Breast epithelium (tissue), 4 donors: Measurements from ENCODE around the gene SF3A2. TPM values are rescaled to one million over a fixed set of nuclear protein-coding genes. Genes with fewer than 3 reads are reported as not detected.

ENCODE experiments used
- DNase-seq, 2 donors: peaks; one replicate each; pipeline ENCODE4 v3.0.0-alpha.2; 2019; ENCODE audit warnings: low spot score in 2 of 2
- H3K27ac ChIP-seq, 2 donors: fragments of 200-600 bp; sonication (generic) in 1 of 2; one replicate each; pipeline ENCODE4 v1.5.1; 2016 to 2019; ENCODE audit warnings: mild to moderate bottlenecking in 1 of 2
- H3K27me3 ChIP-seq, 2 donors: fragments of 200-600 bp; sonication (generic) in 1 of 2; one replicate each; pipeline versions ENCODE4 v1.5.1 to v1.6.0; 2017 to 2019; ENCODE audit warnings: control low read depth in 1 of 2, mild to moderate bottlenecking in 1 of 2
- H3K36me3 ChIP-seq: fragments of 200-600 bp; one replicate; pipeline ENCODE4 v1.5.1; 2019
- H3K4me1 ChIP-seq, 2 donors: fragments of 200-600 bp; sonication (generic); one replicate each; pipeline ENCODE4 v1.5.1; 2016 to 2019; ENCODE audit warnings: control low read depth in 1 of 2
- H3K4me3 ChIP-seq, 3 donors: fragments of 200-600 bp; sonication (generic); 1 replicate in 2 of 3; 2 replicates in 1 of 3; pipeline ENCODE4 v1.5.1; 2016 to 2019; ENCODE audit warnings: mild to moderate bottlenecking in 3 of 3, moderate library complexity in 2 of 3
- H3K9me3 ChIP-seq, 2 donors: fragments of 200-600 bp; sonication (generic) in 1 of 2; one replicate each; pipeline ENCODE4 v1.5.1; 2016 to 2019; ENCODE audit warnings: control low read depth in 1 of 2
- CTCF ChIP-seq, 3 donors: fragments of 450-650 bp; IDR thresholded peaks; one replicate each; pipeline ENCODE4 v1.5.1; 2016 to 2017; ENCODE audit warnings: antibody characterized with exemption in 3 of 3, mild to moderate bottlenecking in 3 of 3, moderate library complexity in 3 of 3
- POLR2A ChIP-seq: fragments of 450-650 bp; IDR thresholded peaks from one replicate; pipeline ENCODE4 v1.6.1; 2016; ENCODE audit warnings: antibody characterized with exemption, mild to moderate bottlenecking, moderate library complexity
- POLR2AphosphoS5 ChIP-seq, 3 donors: sonication (generic); formaldehyde crosslinking; IDR thresholded peaks; one replicate each; pipeline ENCODE4 v1.6.1; 2017; ENCODE audit warnings: antibody characterized with exemption in 3 of 3
- intact Hi-C: fragments of 100-400 bp; cut with DNase I; formaldehyde crosslinking; loops from one replicate; pipeline ENCODE4 v1.15.1; 2023; ENCODE audit warnings: low total_unique reads
- total RNA-seq, 3 donors: library from RNA; depleted of rRNA; stranded (reverse); fragments of >200 nt; gene quantifications; one replicate each; pipeline ENCODE4 v1.1.0, GENCODE V29; 2016

Gene SF3A2
- total RNA-seq, 3 donors from 2014 or later: 32.6 to 38.0 (median 33.3) TPM

GRCh38 chr19:2212861-2213711 lies 23.5 kb upstream of the SF3A2 start:
- Histone ChIP-seq H3K4me3 (no peak overlapping the region), H3K27ac (no peak overlapping the region), H3K36me3 (peaks cover 5% of the 10 kb centered on the region), H3K27me3 (no peaks in the 10 kb centered on the region), H3K9me3 (no peaks in the 10 kb centered on the region), H3K4me1 (no peaks in the 10 kb centered on the region)
- no peak for DNase-seq
- intact Hi-C loops: no loop called here
- no peak for TF ChIP-seq POLR2A
- no peak for TF ChIP-seq CTCF (IDR thresholded peaks at IDR 0.05)
- TF ChIP-seq POLR2AphosphoS5 (IDR thresholded peaks at IDR 0.05): no peak

- no peaks in the 10 kb centered on the region for H3K27me3 ChIP-seq
- TF ChIP-seq CTCF (IDR thresholded peaks at IDR 0.05): no peak
- no peaks in the 10 kb centered on the region for H3K4me1 ChIP-seq
- H3K36me3 ChIP-seq: peaks cover 5% of the 10 kb centered on the region
- intact Hi-C loops: no loop called here
- no peaks in the 10 kb centered on the region for H3K9me3 ChIP-seq
- DNase-seq: no peak
- H3K4me3 ChIP-seq: no peak overlapping the region
- no peak overlapping the region for H3K27ac ChIP-seq
Observed at GRCh38 chr19:2213799-2214198, 22.8 kb upstream of the SF3A2 start.

GRCh38 chr19:2214251-2214650 lies 22.4 kb upstream of the SF3A2 start:
- intact Hi-C loops: no loop called here
- Histone ChIP-seq H3K27ac (no peak overlapping the region), H3K4me3 (no peak overlapping the region), H3K4me1 (no peaks in the 10 kb centered on the region), H3K9me3 (no peaks in the 10 kb centered on the region), H3K36me3 (peaks cover 5% of the 10 kb centered on the region), H3K27me3 (no peaks in the 10 kb centered on the region)
- TF ChIP-seq POLR2A (no peak), POLR2AphosphoS5 (IDR thresholded peaks at IDR 0.05) (no peak), CTCF (IDR thresholded peaks at IDR 0.05) (no peak)
- no peak for DNase-seq

GRCh38 chr19:2215281-2215751 lies 21.3 kb upstream of the SF3A2 start:
- H3K27me3 ChIP-seq: no peaks in the 10 kb centered on the region
- intact Hi-C loops: no loop called here

More at GRCh38 chr19:2215281-2215751, 21.3 kb upstream of the SF3A2 start:
- DNase-seq: no peak
- TF ChIP-seq POLR2A (no peak), CTCF (IDR thresholded peaks at IDR 0.05) (no peak), POLR2AphosphoS5 (IDR thresholded peaks at IDR 0.05) (no peak)
- H3K4me3 ChIP-seq: no peak overlapping the region
- no peaks in the 10 kb centered on the region for H3K9me3 ChIP-seq
- no peak overlapping the region for H3K27ac ChIP-seq
- peaks cover 5% of the 10 kb centered on the region for H3K36me3 ChIP-seq
- no peaks in the 10 kb centered on the region for H3K4me1 ChIP-seq
